HG03457 (cell line): ENCODE data around the gene UBE2G2.

Experiments used
- ATAC-seq: cut with Tn5 transposase; IDR thresholded peaks from one replicate; pipeline ENCODE4 v1.9.1; 2021; ENCODE audit warnings: moderate number of reproducible peaks; ENCODE audit not compliant: unreplicated experiment

Gene UBE2G2, protein sequence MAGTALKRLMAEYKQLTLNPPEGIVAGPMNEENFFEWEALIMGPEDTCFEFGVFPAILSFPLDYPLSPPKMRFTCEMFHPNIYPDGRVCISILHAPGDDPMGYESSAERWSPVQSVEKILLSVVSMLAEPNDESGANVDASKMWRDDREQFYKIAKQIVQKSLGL

DNA sequence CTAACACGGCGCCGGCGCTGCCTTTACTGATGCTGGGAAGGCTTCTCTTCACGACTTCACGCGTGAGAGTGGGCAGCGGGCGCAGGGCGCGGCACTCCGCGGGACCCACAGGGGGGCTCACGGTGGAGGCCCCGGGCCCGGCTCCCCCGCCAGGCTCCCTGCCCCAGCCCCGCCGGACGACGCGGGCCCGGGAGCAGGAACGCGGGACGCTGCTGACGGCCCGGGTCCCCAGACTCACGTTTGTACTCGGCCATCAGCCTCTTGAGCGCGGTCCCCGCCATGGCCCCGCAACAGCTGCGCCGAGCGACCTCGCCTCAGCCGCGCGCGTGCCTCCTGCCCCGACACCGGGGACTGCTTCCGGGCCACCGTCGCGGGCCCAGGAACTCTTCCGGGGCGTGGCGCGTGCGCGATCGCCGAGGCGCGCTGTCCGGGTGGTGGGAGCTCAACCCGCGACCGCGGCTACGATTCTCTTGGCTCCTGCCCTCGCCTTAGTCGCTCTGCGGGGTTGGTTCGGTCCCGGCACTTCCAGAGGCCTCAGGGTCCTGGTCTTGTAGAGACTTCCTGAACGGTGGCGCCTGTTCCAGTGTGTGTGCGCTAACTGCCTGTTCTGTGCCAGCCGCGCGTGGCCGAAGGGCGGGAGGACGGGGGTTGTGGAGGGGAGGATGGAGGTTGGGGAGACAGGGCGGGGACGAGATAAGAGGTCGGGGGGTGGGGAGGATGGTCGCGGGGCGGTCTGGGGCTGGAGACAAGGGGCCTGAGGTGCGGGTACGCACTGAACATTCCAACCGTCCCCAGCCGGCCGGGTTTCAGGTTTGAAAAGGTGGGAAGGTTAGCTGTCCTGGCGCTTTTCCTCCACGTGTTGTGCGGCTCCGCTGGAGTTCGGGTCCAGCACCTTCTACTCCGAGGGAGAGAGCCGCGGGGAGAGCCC lies at the start of gene UBE2G2:
TSS of gene UBE2G2 (minus strand) at position 353 of the 928 bp plus-strand sequence. CDS start at position 281, 72 bp downstream.
- no peak for ATAC-seq

DNA sequence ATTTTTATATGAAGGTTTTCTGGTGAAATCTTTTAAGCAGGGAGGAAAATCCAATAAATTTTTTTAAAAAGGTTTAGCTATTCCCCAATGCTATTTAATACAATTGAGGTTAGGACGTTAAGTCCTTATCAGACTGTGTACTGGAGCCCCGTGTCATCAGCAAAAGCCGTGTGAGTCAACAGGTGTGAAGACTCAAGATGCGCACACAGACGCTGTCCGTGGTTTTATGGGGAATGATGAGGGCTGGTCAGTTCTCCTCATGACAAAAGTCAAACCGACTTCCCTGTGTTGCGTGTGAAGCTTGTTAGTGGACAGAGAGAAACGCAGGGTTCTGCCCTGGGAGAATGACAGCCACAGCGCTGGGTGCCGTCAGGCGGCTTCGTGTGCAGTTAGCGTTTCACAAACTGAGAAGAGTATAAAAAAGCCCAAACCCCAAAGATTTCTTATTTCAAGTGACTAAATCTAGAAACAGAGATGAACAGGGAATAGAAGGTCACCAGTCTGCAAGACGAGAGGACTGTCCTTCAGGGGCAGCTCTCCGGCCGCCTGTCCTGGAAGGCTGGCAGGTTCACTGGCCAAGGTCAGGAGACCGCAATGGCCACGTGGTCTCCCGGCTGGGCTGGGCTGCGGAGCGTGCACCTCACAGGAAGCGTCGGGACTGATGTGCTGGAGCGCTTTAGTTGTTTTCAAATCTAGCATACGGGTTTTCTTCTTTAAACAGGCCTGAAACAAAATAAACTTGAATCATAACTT lies 49.5 kb upstream of the UBE2G2 start:
- ATAC-seq, result no peak

DNA sequence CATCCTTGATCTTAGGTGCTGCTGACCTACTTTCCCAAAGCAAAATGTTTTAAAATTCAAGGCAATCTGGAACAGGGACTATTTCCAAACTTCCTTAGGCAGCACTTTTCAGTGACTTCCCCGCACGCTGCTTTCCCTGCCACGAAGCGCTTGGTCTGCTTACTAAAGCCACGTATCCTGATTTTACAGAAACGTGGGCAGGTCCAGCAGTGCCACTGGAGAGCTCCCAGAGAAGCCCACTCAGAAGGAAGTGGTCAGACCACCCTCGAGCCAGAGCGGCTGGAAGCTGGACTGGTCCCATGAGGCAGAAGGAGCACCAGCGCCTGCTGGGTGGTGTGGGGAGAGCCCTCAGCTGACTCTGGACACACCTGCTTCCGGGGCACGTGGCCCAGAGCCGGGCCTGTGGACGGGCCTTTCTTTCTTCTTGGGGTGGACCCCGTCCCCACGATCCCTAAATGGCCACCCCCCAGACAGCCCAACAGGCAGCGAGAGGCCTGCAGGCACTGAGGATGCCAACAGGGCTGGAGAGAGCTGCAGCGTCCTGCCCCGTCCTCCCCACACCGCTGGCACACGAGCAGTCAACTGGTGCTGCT lies 48.7 kb upstream of the UBE2G2 start:
- no peak for ATAC-seq

DNA sequence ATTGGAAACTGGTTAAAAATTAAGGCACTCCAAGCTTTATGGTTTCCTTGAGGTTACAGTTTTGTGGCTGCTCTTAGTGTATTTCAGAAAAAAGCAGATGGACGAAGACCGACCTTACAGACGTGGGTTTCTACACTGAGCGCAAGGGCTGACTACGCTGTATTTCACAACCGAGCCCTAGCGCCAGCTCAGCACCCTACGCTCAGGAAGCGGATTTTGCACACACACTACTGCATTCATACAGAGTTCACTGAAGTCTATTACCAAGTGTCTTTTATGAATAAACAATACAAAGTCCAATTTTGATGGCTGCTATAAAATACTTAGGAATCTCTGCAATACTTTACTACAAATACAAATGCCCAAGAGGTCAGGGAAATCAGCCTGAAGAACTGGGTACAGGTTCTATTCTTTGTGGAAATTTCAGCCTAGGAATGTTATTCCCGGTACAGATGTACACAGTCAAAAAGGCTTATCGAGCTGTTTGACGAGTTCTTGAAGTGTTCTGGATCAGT lies 48.1 kb upstream of the UBE2G2 start:
- no peak for ATAC-seq

DNA sequence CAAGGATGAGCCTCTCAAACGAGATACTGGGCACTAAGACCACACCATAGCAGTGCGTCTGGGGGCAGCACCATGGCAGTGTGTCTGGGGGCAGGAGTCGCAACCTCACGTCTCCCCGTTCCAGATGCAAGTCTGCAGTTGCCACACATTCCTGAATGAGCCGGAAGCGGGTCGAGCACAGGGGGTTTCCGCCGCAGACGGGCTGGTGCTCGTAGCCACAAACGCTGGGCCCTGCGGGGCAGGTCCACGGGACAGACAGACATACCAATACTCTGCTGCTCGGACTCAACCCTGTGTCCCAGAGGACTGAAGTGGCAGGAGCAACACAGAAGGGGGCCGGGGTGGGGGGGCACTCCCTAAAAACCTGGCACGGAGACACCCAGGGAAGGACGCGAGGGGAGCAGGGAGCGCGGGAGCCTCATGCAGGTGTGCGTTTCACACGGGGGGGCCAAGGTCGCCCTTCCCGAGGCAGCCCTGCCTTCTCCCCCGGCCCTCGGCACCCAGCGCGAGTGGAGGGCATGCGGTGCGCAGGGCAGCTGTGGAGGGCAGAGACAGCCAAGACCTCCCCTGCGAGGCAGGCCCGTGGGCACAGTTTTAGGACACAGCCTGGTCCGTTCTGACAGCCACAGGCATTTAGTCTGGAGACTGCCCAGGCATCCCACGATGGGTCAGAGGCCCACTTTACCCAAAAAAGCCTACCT lies 47.4 kb upstream of the UBE2G2 start:
- ATAC-seq, result no peak

DNA sequence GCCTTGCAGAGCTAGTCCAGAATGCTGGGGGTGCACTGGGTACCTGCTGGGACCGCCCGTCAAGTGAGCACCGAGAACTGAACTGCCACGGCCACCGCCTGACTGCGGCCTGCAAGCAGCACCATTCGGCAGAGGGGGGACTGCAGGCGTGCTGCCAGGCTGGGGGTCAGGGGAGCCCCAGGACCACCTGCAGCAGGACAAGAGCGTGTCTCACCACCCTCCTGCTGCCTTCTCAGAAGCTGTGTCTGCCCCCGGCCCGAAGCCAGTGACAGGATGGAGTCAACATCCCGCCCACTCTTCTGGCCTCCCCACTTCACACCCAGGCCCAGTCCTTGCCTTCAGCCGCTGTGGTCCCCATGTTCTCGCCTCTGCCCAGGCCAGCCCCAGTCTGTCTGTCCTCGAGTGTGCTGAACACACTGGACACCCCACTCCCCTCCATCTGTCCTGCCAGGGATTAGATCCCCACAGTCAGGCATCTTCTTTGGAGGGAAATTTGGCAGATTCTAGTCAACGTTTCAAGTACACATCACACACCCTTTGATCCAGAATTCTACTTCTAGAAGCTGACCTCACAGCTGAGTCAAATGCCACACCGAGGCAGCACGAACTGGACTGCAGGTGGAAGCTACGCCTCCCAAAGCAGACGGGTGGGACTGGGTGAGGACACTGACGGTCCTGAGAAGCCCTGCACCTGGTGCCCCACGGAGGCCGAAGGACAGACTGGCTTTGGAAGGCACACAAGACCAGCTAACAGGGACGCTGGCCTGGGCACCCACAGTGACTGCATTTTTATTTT lies 45.8 kb upstream of the UBE2G2 start:
- ATAC-seq, result no peak

DNA sequence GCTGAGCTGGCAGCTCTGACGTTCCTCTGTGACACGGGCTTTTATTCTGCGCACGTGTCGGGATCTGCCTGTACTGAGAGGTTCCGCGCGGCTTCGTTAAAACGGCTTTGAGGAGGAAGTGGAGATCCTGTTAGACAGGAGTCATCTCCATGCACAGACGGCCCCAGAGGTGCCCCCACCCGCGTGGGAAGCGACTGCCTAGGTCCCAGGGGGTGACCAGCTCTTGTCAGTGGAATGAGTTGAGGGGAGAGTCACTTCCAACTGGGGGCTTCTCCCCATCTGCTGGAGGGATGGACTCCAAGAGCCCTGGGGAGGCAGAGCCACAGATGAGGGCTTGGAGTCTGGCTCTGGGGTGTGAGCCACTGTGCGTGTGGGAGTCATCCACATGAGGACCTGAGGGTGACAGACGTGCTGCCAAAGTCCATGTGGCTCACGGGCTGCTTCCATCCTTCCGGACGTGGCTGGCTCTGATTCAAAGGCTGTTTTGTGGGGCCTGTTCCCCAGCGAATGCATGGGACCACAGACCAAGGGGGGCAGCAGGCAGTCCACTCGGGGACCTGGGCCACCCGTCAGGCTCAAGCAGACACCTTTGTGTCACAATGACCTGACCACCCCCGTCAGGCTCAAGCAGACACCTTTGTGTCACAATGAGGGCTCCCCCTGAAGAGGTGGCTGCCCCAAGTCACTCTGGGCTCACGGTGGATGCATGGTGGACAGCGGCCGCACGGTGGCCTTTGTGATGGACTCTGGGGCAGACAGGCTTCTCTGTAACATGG lies 45.1 kb upstream of the UBE2G2 start:
- no peak for ATAC-seq

DNA sequence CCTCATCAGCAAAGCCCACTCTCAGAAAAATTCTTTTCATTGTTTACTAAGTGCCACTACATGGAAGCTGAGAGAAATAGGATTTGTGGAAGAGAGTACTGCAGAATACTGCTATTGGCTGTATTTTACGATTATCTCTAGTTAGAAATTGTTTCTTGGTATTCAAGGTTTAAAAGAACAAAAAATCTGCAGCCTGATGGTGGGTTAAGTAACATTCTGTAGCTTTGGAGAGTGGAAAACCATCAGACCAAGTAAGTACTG lies 44.5 kb upstream of the UBE2G2 start:
- no peak for ATAC-seq

DNA sequence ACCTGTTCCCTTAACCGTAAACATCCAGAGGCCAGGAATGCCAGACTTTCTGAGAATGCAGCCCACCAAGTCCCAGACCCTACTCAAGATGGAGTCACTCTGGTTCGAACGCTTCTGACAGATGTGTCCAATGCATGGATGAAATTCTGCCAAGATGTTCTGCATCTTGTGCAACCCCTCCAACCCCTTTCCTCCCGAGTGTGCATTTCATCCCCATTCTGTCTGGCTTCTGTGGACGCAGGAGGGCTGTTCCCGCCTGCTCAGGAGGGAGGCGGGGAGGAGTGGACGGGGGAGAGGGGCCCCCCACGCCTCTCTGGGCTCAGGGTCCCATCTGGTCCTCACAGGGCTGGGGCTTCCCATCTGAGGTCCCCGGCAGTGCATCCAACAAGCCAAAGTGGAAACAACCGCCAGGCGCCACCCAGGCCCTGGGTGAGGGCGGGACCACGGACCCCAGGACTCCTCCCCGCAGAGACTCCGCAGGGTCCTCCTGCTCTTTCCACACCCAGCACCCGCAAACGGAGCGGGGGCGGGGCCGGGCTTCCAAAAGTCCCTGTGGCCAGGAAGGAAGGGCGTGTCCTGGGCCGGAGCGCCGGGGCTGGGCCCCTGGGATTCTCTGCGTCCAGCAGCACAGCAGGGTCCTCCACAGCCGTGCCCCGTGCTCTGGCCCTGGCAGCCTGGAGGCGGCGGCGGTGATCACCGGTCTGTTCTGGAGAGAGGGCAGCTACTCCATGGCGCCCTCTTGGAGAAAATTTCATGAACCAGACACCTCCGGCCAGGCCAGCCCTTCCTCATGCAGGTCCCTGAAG lies 44.0 kb upstream of the UBE2G2 start:
- no peak for ATAC-seq

DNA sequence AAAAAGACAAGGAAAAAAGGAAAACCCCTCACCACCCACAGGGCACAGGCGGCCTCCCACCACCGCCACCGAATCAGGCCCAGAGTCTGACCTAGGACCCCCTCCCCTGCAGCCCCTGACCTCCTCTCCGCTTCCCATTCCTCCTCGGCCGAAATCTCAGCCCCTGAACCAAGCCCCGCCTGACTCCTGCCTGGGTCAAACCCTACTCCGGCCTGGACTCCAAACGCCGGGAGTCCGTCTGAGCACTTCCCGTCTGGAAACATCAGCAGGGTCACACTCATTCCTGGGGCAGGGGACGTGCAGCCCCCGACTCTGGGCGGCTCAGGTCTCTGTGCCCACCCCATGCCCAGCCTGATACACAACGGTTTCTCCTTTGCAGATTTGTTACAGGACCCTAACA lies 42.6 kb upstream of the UBE2G2 start:
- no peak for ATAC-seq

DNA sequence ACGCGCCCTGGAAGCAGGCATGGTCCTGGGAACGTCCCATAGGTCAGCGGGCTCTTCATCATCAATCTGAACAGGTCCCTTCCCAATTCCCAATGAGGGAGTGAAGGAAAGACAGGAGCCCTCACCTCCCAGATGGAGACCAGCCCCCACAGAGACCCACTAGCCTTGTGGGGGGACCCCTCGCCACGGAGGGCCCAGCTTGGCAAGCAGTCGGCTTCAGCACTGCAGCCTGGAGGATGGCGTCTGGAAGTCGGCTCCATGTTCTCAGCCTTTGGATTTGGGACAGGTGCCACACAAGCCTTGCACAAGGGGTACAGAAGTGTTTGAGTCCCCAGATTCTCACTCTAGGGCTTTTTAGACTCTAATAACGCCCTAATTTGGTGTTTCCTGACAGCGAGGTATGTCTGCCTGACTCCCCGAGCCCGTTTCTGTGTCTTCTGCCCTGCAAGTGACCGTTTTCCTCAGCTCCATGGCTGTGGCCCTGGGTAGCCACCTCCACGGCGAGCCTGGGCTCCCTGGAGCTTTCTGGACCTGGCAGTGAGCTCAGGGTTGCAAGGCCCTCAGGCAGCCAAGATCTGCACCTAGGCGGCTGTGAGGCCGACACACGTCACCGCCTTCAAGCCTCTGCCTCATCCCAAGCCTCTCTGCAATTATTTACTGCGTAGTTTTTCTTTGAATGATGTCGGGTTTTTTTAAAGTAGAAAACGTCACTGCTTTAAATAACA lies 41.3 kb upstream of the UBE2G2 start:
- no peak for ATAC-seq

DNA sequence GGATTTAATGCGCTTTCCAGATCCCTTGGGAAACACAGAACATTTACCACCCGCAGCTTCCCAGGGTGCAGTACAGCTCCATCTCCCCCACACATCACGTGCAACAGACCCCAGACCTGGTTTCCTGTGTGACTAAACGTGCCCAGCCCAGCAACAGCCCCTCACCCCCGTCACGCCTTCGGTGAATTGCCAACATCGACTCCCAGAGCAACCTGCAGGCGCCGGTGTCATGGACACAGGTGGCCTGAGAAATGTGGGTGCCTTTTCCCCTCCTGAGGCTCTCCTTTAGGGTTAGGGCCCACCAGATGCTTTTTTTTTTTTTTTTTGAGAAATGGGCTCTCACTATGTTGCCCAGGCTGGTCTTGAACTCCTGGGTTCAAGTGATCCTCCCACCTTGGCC lies 40.5 kb upstream of the UBE2G2 start:
- no peak for ATAC-seq

DNA sequence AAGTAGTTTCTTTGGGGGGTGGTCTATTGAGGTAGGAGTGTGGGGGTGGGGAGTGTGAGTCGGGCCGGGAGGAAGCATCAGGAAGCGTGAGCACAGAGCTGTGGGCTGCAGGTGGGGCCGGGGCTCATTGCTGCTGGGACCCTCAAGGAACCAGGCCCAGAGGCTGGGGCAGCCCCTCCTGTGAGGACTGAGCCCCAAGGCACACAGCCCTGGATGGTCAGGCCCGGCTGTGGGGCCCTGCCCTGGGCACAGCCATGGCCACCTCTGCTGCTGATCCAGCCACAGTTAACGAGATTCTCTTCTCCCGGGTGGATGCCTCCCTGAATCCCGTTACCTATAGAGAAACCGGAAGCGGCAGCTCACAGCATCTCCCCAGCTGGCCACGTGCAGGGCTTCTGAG lies 39.2 kb upstream of the UBE2G2 start:
- no peak for ATAC-seq

DNA sequence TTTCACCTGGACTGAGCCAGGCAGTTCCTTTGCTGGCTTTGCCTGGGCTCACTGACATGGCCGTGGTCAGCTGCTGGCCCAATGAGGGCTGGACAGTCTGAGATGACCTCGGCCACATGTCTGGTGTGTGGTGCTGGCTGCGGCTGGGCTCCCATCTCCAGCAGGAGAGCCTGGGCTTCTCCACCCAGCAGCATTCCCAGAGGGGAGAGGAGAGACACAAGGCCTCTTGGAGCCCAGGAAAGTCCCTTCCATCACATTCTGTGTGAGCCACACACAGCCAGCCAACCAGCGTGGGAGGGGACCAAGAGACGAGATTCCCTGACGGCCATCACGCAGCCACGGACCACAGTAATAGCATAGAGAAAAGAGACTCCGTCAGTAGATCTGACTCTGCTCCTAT lies 37.3 kb upstream of the UBE2G2 start:
- no peak for ATAC-seq

DNA sequence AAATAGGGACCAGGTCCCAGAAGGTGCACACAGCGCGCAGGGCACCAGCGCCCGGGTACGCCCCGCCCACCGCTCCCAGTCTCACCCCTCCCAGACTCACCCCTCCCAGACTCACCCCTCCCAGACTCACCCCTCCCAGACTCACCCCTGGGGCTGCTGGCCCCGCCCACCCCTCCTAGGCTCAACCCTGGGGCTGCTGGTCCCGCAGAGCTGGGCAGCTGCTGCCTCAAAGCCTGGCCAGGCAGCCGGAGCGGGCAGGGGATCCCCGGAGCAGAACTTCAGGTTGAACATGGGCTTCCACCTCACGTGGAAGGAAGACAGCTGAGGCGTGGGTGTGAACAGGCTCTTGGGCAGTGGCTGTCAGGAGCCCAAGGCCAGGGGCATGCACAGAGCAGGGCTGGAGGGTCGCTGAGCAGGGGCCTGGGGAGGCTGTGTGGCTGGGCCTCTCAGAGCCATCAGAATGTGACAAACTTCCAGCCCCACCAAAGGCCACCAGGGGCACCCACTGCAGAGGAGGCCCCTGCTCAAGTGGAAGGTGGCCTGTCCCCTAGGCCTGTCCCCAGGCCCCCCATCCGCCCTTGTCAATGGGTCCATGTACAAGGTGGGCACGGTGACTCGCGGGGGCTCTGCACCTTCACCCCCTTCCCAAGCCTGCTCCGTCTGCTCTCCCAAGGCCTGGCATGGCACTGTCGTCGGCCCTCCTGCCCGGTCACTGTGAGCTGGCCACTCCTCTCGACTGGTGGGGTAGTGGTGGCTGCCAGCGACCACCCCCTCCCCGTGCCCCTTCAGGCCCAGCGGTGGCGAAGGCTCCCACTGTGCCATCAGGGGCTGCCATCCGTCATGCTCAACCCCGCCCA lies 36.6 kb upstream of the UBE2G2 start:
- ATAC-seq, result no peak

DNA sequence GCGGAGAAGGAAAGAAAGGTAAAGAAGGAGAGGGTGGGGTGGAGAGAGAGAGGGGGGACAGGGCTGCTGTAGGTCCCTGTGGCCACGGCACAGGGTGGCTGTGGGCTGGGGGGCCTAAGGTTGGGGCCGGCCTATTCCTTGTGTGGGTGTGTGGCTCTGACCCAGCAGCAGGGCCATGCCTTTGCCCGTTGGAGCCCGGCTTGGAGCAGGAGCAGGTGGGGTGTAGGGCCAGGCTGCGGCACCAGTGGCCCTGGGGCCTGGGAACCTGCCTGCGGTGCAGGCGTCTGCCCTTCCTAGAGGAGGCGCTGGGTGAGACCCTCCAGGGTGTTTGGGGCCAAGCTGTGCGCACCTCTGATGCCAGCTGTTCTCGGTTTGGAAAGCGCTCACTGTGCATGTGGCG lies 35.9 kb upstream of the UBE2G2 start:
- no peak for ATAC-seq
